ENCODE measurements around the gene SLC25A23.

Gene SLC25A23

GRCh38 chr19:6490134-6490533 lies 30.5 kb upstream of the SLC25A23 start:
- Histone ChIP-seq H2AFZ (ENCODE audit: low read depth, low read length) (no peak overlapping the region), H3K4me1 (ENCODE audit: insufficient read depth, low read length) (peaks cover 4% of the 10 kb centered on the region), H3K27me3 (ENCODE audit: insufficient read depth, low read length) (no peaks in the 10 kb centered on the region), H3K36me3 (ENCODE audit: insufficient read depth, low read length) (no peaks in the 10 kb centered on the region), H3K9me3 (ENCODE audit: low read length) (peaks cover 8% of the 10 kb centered on the region), H3K4me3 (ENCODE audit: low read length) (no peak overlapping the region)

DNA sequence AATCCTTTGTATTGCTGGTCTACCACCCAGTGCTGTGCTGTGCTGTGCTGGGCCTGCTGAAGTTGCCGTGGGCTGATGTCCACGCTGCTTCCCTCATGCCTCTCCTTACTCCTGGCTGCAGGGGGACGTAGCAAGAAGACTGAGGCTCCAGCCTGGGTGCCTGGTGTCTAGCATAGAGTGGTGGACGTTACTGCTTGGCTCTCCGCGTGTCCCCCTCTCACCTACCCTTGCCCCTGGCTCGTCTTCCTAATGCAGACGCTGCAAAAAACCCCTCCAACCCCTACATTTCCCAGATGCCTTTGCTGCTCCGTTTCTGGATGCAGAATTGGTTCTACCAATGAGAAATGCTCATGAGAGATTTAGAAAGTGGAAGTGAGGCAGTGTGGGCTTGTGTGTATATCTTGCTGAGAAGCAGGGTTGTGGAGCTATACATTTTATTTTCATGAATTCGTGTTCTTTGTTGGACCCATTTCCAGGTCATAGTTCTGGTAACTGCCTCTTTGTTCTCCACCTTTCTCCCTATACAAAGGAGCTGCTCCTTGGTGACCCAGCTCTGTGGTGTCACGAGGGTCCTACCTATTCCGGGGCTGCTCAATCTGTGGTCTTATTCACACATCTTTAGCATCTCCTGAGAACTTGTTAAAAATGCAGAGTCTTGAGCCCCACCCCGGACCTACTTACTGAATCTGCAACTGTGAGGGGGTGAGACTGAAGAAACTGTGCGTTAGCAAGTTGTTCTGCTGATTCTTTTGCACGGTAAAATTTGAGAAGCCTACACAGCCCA lies 29.9 kb upstream of the SLC25A23 start:
- Histone ChIP-seq H2AFZ (ENCODE audit: low read depth, low read length) (peak overlapping the region; percentile 14), H3K36me3 (ENCODE audit: insufficient read depth, low read length) (no peaks in the 10 kb centered on the region), H3K4me3 (ENCODE audit: low read length) (no peak overlapping the region), H3K4me1 (ENCODE audit: insufficient read depth, low read length) (peaks cover 4% of the 10 kb centered on the region), H3K9me3 (ENCODE audit: low read length) (peaks cover 8% of the 10 kb centered on the region), H3K27me3 (ENCODE audit: insufficient read depth, low read length) (no peaks in the 10 kb centered on the region)

DNA sequence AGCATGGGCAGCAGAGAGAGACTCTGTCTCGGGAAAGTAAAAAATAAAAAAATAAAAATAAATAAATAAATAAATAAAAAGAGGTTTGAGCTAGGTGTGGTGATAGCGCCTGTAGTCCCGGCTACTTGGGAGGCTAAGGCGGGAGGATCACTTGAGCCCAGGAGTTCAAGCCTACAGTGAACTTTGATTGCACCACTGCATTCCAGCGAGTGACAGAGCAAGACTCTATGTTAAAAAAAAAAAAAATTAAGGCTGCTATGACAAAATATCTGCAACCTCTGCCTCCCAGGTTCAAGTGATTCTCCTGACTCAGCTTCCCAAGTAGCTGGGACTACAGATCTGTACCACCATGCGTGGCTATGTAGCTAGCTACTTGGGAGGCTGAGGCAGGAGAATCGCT lies 25.2 kb upstream of the SLC25A23 start:
- peaks cover 6% of the 10 kb centered on the region for H3K27me3 ChIP-seq (ENCODE audit: insufficient read depth, low read length)
- no peak overlapping the region for H3K4me3 ChIP-seq (ENCODE audit: low read length)
- H3K4me1 ChIP-seq (ENCODE audit: insufficient read depth, low read length), result peaks cover 4% of the 10 kb centered on the region
- H3K9me3 ChIP-seq (ENCODE audit: low read length), result no peaks in the 10 kb centered on the region
- H3K36me3 ChIP-seq (ENCODE audit: insufficient read depth, low read length), result no peaks in the 10 kb centered on the region
- no peak overlapping the region for H2AFZ ChIP-seq (ENCODE audit: low read depth, low read length)

GRCh38 chr19:6484230-6484629 lies 24.6 kb upstream of the SLC25A23 start:
- H2AFZ ChIP-seq (ENCODE audit: low read depth, low read length), result no peak overlapping the region
- H3K27me3 ChIP-seq (ENCODE audit: insufficient read depth, low read length), result peaks cover 6% of the 10 kb centered on the region

GRCh38 chr19:6483235-6483634 lies 23.6 kb upstream of the SLC25A23 start:
- H3K36me3 ChIP-seq (ENCODE audit: insufficient read depth, low read length), result no peaks in the 10 kb centered on the region
- H3K4me3 ChIP-seq (ENCODE audit: low read length), result no peak overlapping the region
- no peaks in the 10 kb centered on the region for H3K4me1 ChIP-seq (ENCODE audit: insufficient read depth, low read length)
- peaks cover 4% of the 10 kb centered on the region for H3K9me3 ChIP-seq (ENCODE audit: low read length)
- peaks cover 6% of the 10 kb centered on the region for H3K27me3 ChIP-seq (ENCODE audit: insufficient read depth, low read length)
- H2AFZ ChIP-seq (ENCODE audit: low read depth, low read length), result no peak overlapping the region

More at GRCh38 chr19:6484230-6484629, 24.6 kb upstream of the SLC25A23 start:
- Histone ChIP-seq H3K4me1 (ENCODE audit: insufficient read depth, low read length) (peaks cover under 1% of the 10 kb centered on the region), H3K9me3 (ENCODE audit: low read length) (no peaks in the 10 kb centered on the region), H3K4me3 (ENCODE audit: low read length) (no peak overlapping the region), H3K36me3 (ENCODE audit: insufficient read depth, low read length) (no peaks in the 10 kb centered on the region)

GRCh38 chr19:6482343-6482686 lies 22.7 kb upstream of the SLC25A23 start:
- H2AFZ ChIP-seq (ENCODE audit: low read depth, low read length), result no peak overlapping the region

DNA sequence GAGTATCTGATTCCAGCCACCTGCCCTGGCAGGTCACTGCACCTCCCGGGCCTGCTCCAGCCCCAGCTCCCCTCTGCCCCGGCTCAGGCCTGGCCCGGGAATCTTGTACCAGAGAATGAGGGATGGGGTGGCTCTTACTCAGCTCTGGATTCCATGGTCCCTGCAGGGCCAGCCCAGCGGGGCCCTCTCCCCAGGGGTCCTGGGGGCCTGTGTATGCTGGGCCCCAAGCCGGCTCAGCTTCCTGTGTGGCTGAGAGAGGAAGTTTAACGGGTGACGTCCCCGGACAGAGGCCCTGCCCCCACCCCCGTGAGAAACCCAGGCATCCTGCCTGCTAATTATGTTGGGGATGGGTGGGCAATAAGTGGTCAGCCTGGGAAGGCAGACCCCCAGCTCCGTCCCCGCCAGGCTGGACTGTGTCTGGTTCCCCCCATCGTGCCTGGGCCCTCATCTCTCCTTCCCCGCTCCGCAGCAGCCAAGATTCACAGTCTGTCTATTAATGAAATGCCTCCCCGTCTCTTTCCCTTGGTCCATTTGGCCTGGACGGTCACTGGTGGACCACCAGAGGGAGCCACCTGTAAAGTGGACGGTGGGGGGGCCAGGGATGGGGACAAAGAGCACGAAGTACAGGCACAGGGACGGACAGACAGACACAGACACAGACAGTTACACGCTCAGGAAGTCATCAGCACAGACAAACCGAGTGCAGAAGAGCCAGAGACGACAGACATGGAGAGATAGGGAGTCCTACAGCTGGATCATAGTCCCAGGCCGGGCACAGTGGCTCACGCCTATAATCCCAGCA lies 22.1 kb upstream of the SLC25A23 start, which contains the start of gene DENND1C:
TSS of gene DENND1C (minus strand) at position 247 of the 802 bp plus-strand sequence. CDS start at position 155, 92 bp downstream.
- peaks cover 4% of the 10 kb centered on the region for H3K9me3 ChIP-seq (ENCODE audit: low read length)
- no peaks in the 10 kb centered on the region for H3K36me3 ChIP-seq (ENCODE audit: insufficient read depth, low read length)
- H3K4me1 ChIP-seq (ENCODE audit: insufficient read depth, low read length), result no peaks in the 10 kb centered on the region
- H3K27me3 ChIP-seq (ENCODE audit: insufficient read depth, low read length), result peaks cover 10% of the 10 kb centered on the region
- no peak within 1 kb of the TSS for H2AFZ ChIP-seq (ENCODE audit: low read depth, low read length)
- H3K4me3 ChIP-seq (ENCODE audit: low read length), result no peak within 1 kb of the TSS

More at GRCh38 chr19:6482343-6482686, 22.7 kb upstream of the SLC25A23 start:
- Histone ChIP-seq H3K36me3 (ENCODE audit: insufficient read depth, low read length) (no peaks in the 10 kb centered on the region), H3K9me3 (ENCODE audit: low read length) (peaks cover 4% of the 10 kb centered on the region), H3K27me3 (ENCODE audit: insufficient read depth, low read length) (peaks cover 6% of the 10 kb centered on the region), H3K4me1 (ENCODE audit: insufficient read depth, low read length) (no peaks in the 10 kb centered on the region), H3K4me3 (ENCODE audit: low read length) (no peak overlapping the region)

GRCh38 chr19:6480848-6481415 lies 21.3 kb upstream of the SLC25A23 start:
- Histone ChIP-seq H3K4me1 (ENCODE audit: insufficient read depth, low read length) (no peaks in the 10 kb centered on the region), H3K4me3 (ENCODE audit: low read length) (no peak overlapping the region), H3K36me3 (ENCODE audit: insufficient read depth, low read length) (no peaks in the 10 kb centered on the region), H3K27me3 (ENCODE audit: insufficient read depth, low read length) (peaks cover 17% of the 10 kb centered on the region), H2AFZ (ENCODE audit: low read depth, low read length) (no peak overlapping the region), H3K9me3 (ENCODE audit: low read length) (peaks cover 4% of the 10 kb centered on the region)

- H3K4me1 ChIP-seq (ENCODE audit: insufficient read depth, low read length), result no peaks in the 10 kb centered on the region
- H3K27me3 ChIP-seq (ENCODE audit: insufficient read depth, low read length), result peaks cover 26% of the 10 kb centered on the region
- H3K36me3 ChIP-seq (ENCODE audit: insufficient read depth, low read length), result no peaks in the 10 kb centered on the region
- H2AFZ ChIP-seq (ENCODE audit: low read depth, low read length), result no peak overlapping the region
- no peak overlapping the region for H3K4me3 ChIP-seq (ENCODE audit: low read length)
- peaks cover 4% of the 10 kb centered on the region for H3K9me3 ChIP-seq (ENCODE audit: low read length)
These were observed 20.3 kb upstream of the SLC25A23 start for GRCh38 chr19:6479836-6480398.

DNA sequence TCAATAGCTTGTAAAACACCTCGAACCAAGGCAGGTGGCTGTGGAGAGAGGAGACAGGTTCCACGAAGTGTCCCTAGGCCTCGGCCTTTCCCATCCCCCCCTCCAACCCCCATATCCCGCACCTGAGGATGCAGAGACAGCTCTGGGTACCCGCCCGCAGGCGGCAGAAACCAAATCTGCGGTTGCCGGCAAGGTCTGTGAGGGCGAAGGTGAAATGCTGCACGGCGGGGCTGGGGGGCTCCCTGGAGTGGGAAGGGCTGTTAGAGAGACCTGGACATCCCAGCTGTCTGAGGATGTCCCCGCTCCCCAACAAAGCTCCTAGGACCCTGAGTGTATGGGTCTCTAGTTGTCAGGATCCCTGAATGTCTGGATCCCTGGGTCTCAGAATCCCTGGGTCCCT lies 19.2 kb upstream of the SLC25A23 start:
- Histone ChIP-seq H3K27me3 (ENCODE audit: insufficient read depth, low read length) (peaks cover 26% of the 10 kb centered on the region), H3K9me3 (ENCODE audit: low read length) (peaks cover 4% of the 10 kb centered on the region), H3K4me1 (ENCODE audit: insufficient read depth, low read length) (no peaks in the 10 kb centered on the region), H3K36me3 (ENCODE audit: insufficient read depth, low read length) (no peaks in the 10 kb centered on the region), H2AFZ (ENCODE audit: low read depth, low read length) (no peak overlapping the region), H3K4me3 (ENCODE audit: low read length) (no peak overlapping the region)

- Histone ChIP-seq H3K27me3 (ENCODE audit: insufficient read depth, low read length) (peaks cover 26% of the 10 kb centered on the region), H3K4me1 (ENCODE audit: insufficient read depth, low read length) (no peaks in the 10 kb centered on the region), H3K4me3 (ENCODE audit: low read length) (no peak overlapping the region), H2AFZ (ENCODE audit: low read depth, low read length) (peak overlapping the region; percentile 78), H3K9me3 (ENCODE audit: low read length) (peaks cover 4% of the 10 kb centered on the region), H3K36me3 (ENCODE audit: insufficient read depth, low read length) (no peaks in the 10 kb centered on the region)
These were observed 17.4 kb upstream of the SLC25A23 start for GRCh38 chr19:6476896-6477431.

DNA sequence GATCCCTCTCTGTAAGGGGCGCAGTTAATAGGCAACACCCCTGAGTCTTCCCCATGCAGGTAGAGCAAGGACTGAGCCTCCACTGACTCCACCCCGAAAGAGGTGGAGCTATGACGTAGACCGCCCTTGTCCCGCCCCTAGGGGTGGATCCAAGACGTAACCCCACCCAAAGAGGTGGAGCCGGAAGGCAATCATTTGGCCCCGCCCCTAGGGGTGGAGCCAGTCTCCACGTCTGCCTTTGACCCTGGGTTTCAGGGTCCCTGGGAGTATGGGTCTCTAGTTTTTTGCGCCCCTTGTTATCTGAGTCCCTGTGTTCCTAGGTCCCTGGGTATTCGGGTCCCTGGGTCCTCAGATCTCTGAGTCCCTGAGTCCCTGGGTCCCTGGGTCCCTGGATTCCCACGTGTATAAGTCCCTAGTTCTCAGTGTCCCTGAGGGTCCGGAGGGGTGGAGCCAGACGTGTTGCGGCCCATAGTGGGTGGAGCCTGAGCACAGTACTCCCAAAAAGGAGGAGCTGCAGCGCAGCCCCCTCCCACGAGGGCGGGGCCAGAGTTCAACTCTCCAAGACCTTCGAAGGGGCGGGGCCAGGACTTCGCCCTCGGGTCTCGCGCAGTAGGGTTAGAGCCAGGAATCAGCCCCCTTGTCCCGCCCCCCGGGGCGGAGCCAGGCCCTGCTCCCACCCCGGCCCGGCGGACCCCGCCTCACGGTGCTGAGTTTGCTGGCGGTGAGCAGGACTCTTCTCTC lies 16.7 kb upstream of the SLC25A23 start:
- Histone ChIP-seq H3K4me1 (ENCODE audit: insufficient read depth, low read length) (no peaks in the 10 kb centered on the region), H3K36me3 (ENCODE audit: insufficient read depth, low read length) (no peaks in the 10 kb centered on the region), H3K4me3 (ENCODE audit: low read length) (no peak overlapping the region), H3K9me3 (ENCODE audit: low read length) (peaks cover 4% of the 10 kb centered on the region), H3K27me3 (ENCODE audit: insufficient read depth, low read length) (peaks cover 26% of the 10 kb centered on the region), H2AFZ (ENCODE audit: low read depth, low read length) (peak overlapping the region; percentile 78)

Data from neuron (in vitro differentiated cells).